NCI-H524 treated with DMSO at 0.1 percent for 48 hours (cell line): ENCODE data around the gene KCNS1.

Experiments
- DNase-seq: peaks from one replicate; lab custom pipeline; 2025; lab: John Stamatoyannopoulos, UW

The KCNS1 gene

GRCh38 chr20:45105317-45105716 is 4.4 kb upstream of the KCNS1 start:
- no peak for DNase-seq

- no peak for DNase-seq
Observed at GRCh38 chr20:45104786-45105185, 3.9 kb upstream of the KCNS1 start.

GRCh38 chr20:45103072-45103471 is 2.1 kb upstream of the KCNS1 start:
- DNase-seq, result no peak

GRCh38 chr20:45101333-45101850 is 465 bp upstream of the KCNS1 start:
- no peak for DNase-seq

GRCh38 chr20:45098103-45098773 is 2.7 kb downstream of the KCNS1 start:
- DNase-seq, result no peak

- DNase-seq, result no peak
Observed at GRCh38 chr20:45097485-45098102, 3.3 kb downstream of the KCNS1 start.

GRCh38 chr20:45096781-45097180 is 4.1 kb downstream of the KCNS1 start:
- no peak for DNase-seq

GRCh38 chr20:45095805-45096238 is 5.1 kb downstream of the KCNS1 start:
- DNase-seq, result peak; percentile 16

GRCh38 chr20:45094864-45095574 is 5.9 kb downstream of the KCNS1 start:
- no peak for DNase-seq

GRCh38 chr20:45094201-45094600 is 6.7 kb downstream of the KCNS1 start:
- DNase-seq, result no peak

GRCh38 chr20:45092898-45093297 is 8.0 kb downstream of the KCNS1 start:
- DNase-seq, result no peak

- DNase-seq, result no peak
Observed at GRCh38 chr20:45091366-45091765, 9.6 kb downstream of the KCNS1 start.

- no peak for DNase-seq
Observed at GRCh38 chr20:45090481-45090880, 10.4 kb downstream of the KCNS1 start.

- DNase-seq, result no peak
Observed at GRCh38 chr20:45088247-45088646, 12.7 kb downstream of the KCNS1 start.

GRCh38 chr20:45087814-45088213 is 13.1 kb downstream of the KCNS1 start:
- no peak for DNase-seq

- no peak for DNase-seq
Observed at GRCh38 chr20:45087097-45087790, 13.7 kb downstream of the KCNS1 start.

GRCh38 chr20:45085867-45086266 is 15.1 kb downstream of the KCNS1 start:
- no peak for DNase-seq

GRCh38 chr20:45085289-45085688 is 15.6 kb downstream of the KCNS1 start:
- no peak for DNase-seq

GRCh38 chr20:45083127-45083526 is 17.8 kb downstream of the KCNS1 start:
- DNase-seq, result no peak

GRCh38 chr20:45082468-45082867 is 18.5 kb downstream of the KCNS1 start:
- DNase-seq, result no peak

- no peak for DNase-seq
Observed at GRCh38 chr20:45080867-45081624, 19.9 kb downstream of the KCNS1 start.

GRCh38 chr20:45077559-45077958 is 23.4 kb downstream of the KCNS1 start:
- no peak for DNase-seq
